Adrenal gland (tissue), 12 donors: Measurements from ENCODE around the gene TMEM270. TPM values are rescaled to one million over a fixed set of nuclear protein-coding genes. Genes with fewer than 3 reads are reported as not detected.

Experiments
- DNase-seq, 7 donors: peaks; one replicate each; pipeline ENCODE4 v3.0.0-alpha.2; 2019 to 2020
- H3K27ac ChIP-seq, 5 donors: fragments of 200-600 bp; sonication (generic) in 4 of 5; 1 replicate in 3 of 5; 2 replicates in 2 of 5; pipeline versions ENCODE4 v1.5.1 to v1.8.0; 2016 to 2020; ENCODE audit warnings: mild to moderate bottlenecking in 1 of 5
- H3K27me3 ChIP-seq: fragments of 200-600 bp; 2 replicates; pipeline ENCODE4 v1.8.0; 2021
- H3K36me3 ChIP-seq, 2 donors: fragments of 200-600 bp; replicated peaks in 1 of 2; 1 replicate in 1 of 2; 2 replicates in 1 of 2; pipeline versions ENCODE4 v1.5.1 to v1.8.0; 2018 to 2022
- H3K4me1 ChIP-seq, 2 donors: fragments of 200-600 bp; replicated peaks in 1 of 2; 1 replicate in 1 of 2; 2 replicates in 1 of 2; pipeline versions ENCODE4 v1.5.1 to v1.8.0; 2018 to 2021
- H3K4me3 ChIP-seq, 4 donors: fragments of 200-600 bp; sonication (generic) in 3 of 4; one replicate each; pipeline ENCODE4 v1.5.1; 2016 to 2018
- H3K9me3 ChIP-seq, 3 donors: fragments of 200-600 bp; sonication (generic) in 1 of 3; replicated peaks in 1 of 3; 1 replicate in 2 of 3; 2 replicates in 1 of 3; pipeline versions ENCODE4 v1.5.1 to v1.8.0; 2016 to 2021
- POLR2A ChIP-seq, 2 donors: fragments of 450-650 bp; IDR thresholded peaks; one replicate each; pipeline ENCODE4 v1.6.1; 2017; ENCODE audit warnings: antibody characterized with exemption in 2 of 2, mild to moderate bottlenecking in 2 of 2, moderate library complexity in 1 of 2
- WGBS, 4 donors: extraction: QIAGEN DNeasy Blood & Tissue Kit in 2 of 4; methylation state at CpG; one replicate each; pipeline versions ENCODE4 v1.1.5 to v1.1.7; 2013 to 2017; 5-methylcytosine and 5-hydroxymethylcytosine counted together
- intact Hi-C, 2 donors: fragments of 100-400 bp; cut with DNase I; formaldehyde crosslinking; loops; one replicate each; pipeline versions ENCODE4 v1.14.1 to v1.15.0; 2022 to 2023
- polyA plus RNA-seq, 3 donors: library from polyadenylated mRNA; stranded (reverse); fragments of 200-250 nt in 2 of 3; fragments of 350-450 nt in 1 of 3; fragmentation: Illumina TruSeq in 1 of 3; extraction: RNeasy Lipid Tissue Mini Kit (QIAGEN cat#74804) in 1 of 3; gene quantifications; one replicate each; pipeline ENCODE4 v1.2.3, GENCODE V29; 2013 to 2014
- total RNA-seq, 9 donors: library from RNA; depleted of rRNA in 4 of 9; stranded (reverse); fragments of >200 nt in 4 of 9; fragments of 120-200 nt in 1 of 9; fragmentation: NEBNext Ultra II Directional in 1 of 9; extraction: Animal tissue kit (Norgen Biotek cat#: 25700) in 1 of 9; gene quantifications; one replicate each; pipeline versions ENCODE4 v1.1.0 to v1.2.4, GENCODE V29; 2013 to 2023
- TF ChIP-seq, protein P1 (sequence below), 6 experiments: fragments of 450-650 bp in 4 of 6; fragments of 200-600 bp in 2 of 6; sonication (generic) in 1 of 6; IDR thresholded peaks; 1 replicate in 5 of 6; 2 replicates in 1 of 6; pipeline versions ENCODE4 v1.5.1 to v1.8.0; 2016 to 2021; ENCODE audit warnings: antibody characterized with exemption in 6 of 6, mild to moderate bottlenecking in 2 of 6, moderate library complexity in 1 of 6
- donor health status: healthy with polysubstance abuse.
- donor health status: Bipolar disorder and iron deficiency.
- donor health status: DM: yes; HTN: yes; CAD: no.
- donor health status: DM: no; HTN: no; CAD: no.
- donor health status: DM: no; HTN: no; CAD: no.
- donor health status: DM: yes; HTN: yes; CAD: no.

The TMEM270 gene
- total and polyA plus RNA-seq, 12 donors: 0.20 to 0.56 TPM; not detected in 10

DNA sequence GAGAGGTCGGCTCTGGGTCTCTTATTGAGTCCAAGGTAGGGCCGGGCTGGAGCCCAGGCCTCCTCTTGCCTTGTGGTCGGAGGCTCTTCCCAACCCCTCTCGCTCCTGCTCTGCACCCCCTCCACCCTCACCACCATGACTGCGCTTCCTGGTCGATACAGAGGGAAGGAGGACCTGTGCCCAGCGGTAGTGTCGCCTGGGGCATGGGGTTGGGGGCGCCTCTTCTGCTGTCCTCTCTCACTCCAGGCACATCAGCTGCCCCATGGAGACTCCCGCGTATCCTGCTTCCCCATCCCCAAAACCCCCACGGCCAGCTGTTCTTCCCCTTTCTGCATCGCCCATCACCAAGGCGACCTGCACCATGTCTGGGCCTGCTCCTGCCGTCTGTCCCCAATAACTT lies 44.4 kb downstream of the TMEM270 start:
- Histone ChIP-seq H3K4me1 (no peaks in the 10 kb centered on the region), H3K27ac (no peak overlapping the region), H3K27me3 (no peaks in the 10 kb centered on the region), H3K36me3 (no peaks in the 10 kb centered on the region), H3K9me3 (no peaks in the 10 kb centered on the region), H3K4me3 (no peak overlapping the region)
- intact Hi-C loops: no loop called here
- 84 to 92% (median 91%) methylated on average over 12 to 15 of the region's 15 CpGs for WGBS, 4 donors
- no peak for TF ChIP-seq POLR2A (IDR thresholded peaks at IDR 0.05)
- TF ChIP-seq, protein P1, sequence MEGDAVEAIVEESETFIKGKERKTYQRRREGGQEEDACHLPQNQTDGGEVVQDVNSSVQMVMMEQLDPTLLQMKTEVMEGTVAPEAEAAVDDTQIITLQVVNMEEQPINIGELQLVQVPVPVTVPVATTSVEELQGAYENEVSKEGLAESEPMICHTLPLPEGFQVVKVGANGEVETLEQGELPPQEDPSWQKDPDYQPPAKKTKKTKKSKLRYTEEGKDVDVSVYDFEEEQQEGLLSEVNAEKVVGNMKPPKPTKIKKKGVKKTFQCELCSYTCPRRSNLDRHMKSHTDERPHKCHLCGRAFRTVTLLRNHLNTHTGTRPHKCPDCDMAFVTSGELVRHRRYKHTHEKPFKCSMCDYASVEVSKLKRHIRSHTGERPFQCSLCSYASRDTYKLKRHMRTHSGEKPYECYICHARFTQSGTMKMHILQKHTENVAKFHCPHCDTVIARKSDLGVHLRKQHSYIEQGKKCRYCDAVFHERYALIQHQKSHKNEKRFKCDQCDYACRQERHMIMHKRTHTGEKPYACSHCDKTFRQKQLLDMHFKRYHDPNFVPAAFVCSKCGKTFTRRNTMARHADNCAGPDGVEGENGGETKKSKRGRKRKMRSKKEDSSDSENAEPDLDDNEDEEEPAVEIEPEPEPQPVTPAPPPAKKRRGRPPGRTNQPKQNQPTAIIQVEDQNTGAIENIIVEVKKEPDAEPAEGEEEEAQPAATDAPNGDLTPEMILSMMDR (IDR thresholded peaks at IDR 0.05): no peak
- DNase-seq: no peak

DNA sequence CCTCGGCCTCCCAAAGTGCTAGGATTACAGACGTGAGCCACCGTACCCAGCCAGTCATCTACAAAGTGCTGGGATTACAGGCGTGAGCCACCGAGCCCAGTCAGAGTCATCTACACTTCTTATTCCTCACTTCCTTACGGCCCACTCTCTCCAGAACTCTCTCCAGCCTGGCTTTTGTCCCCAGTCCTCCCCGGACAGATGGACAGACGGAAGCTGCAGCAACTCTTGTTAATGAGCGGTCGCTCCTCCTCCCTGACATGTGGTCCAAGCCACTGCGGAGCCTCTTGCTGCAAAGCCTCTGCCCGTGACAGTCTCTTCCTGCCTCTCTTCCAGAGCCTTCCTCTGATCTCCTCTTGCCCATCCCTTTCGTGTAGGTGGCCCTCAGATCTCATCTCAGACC lies 45.9 kb downstream of the TMEM270 start:
- Histone ChIP-seq H3K27ac (no peak overlapping the region), H3K27me3 (no peaks in the 10 kb centered on the region), H3K4me3 (no peak overlapping the region), H3K9me3 (no peaks in the 10 kb centered on the region), H3K4me1 (no peaks in the 10 kb centered on the region), H3K36me3 (no peaks in the 10 kb centered on the region)
- intact Hi-C loops: no loop called here
- 81 to 90% (median 87%) methylated on average over 13 of the region's 13 CpGs for WGBS, 4 donors
- TF ChIP-seq POLR2A (IDR thresholded peaks at IDR 0.05): no peak
- TF ChIP-seq, protein P1 (IDR thresholded peaks at IDR 0.05): no peak
- no peak for DNase-seq

DNA sequence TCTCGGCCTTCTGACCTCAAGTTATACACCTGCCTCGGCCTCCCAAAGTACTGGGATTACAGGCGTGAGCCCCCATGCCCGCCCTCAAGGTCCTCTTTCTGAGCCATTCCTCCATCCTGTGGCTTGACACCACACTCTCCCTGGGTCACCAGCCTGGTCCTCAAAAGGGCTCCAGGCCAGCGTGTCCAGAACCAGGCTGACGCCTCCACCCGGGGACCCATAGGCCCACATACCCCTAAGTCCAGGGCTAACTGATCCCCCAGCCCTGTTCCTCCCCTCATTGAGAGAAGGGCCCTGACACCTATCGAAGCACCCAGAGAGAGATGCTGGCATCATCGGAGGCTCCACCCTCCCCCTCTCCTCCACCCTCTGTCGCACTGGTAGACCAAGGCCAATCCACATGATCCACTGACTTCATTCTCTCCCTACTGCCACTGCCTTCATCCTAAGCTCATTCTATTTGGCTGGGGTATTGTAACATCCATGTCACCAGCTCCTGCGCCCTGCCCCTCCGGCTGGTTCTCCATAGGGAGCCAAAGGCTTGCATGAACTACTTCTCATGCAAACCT lies 46.7 kb downstream of the TMEM270 start:
- no peak overlapping the region for H3K27ac ChIP-seq
- H3K4me3 ChIP-seq: no peak overlapping the region
- H3K36me3 ChIP-seq: no peaks in the 10 kb centered on the region
- DNase-seq: no peak
- no peaks in the 10 kb centered on the region for H3K9me3 ChIP-seq
- WGBS, 4 donors: 81 to 86% (median 84%) methylated on average over 10 to 12 of the region's 12 CpGs
- H3K27me3 ChIP-seq: no peaks in the 10 kb centered on the region
- intact Hi-C loops: no loop called here
- TF ChIP-seq POLR2A (IDR thresholded peaks at IDR 0.05): no peak
- TF ChIP-seq, protein P1 (IDR thresholded peaks at IDR 0.05): no peak
- H3K4me1 ChIP-seq: no peaks in the 10 kb centered on the region

DNA sequence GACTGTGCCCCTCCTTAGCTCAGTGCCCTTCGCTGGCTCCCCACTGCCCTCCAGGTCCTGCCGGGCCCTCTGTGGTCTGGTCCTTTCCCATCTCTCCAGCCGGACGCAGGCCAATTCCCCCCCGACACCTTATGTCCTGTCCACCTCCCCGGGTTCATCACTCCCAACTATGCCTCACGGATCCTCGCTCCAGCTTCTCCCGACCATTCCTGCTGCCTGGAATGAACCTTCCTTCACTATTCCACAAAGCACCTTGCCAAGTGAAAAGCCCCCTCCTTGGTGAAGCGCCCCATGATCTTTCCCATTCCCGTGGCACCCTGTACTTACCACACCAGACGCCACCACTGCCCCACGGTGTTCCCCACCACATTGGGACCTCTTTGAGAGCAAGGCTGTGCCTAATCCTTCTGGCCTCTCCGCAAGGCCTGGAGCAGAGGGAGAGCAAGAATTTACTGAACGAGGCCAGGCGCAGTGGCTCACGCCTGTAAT lies 47.2 kb downstream of the TMEM270 start:
- 82 to 90% (median 85%) methylated on average over 15 to 17 of the region's 17 CpGs for WGBS, 4 donors
- no peak for TF ChIP-seq POLR2A (IDR thresholded peaks at IDR 0.05)
- TF ChIP-seq, protein P1 (IDR thresholded peaks at IDR 0.05): no peak
- Histone ChIP-seq H3K27me3 (no peaks in the 10 kb centered on the region), H3K9me3 (no peaks in the 10 kb centered on the region), H3K27ac (no peak overlapping the region), H3K36me3 (no peaks in the 10 kb centered on the region), H3K4me1 (no peaks in the 10 kb centered on the region), H3K4me3 (no peak overlapping the region)
- no peak for DNase-seq
- intact Hi-C loops: no loop called here
